HL-60 (cell line): ENCODE data around the gene THAP7.
A peak's percentile ranks its signal among the peaks of the same experiment; 100 is the strongest.

Source experiments
- DNase-seq, 2 experiments: peaks; one replicate each; pipeline ENCODE4 v3.0.0-alpha.2; 2010 to 2020; ENCODE audit warnings: low read depth in 1 of 2, low spot score in 1 of 2
- H3K27ac ChIP-seq: fragments of 250-450 bp; sonication (Bioruptor Pico); replicated peaks from 2 replicates; pipeline ENCODE4 v1.5.1; 2020; ENCODE audit warnings: mild to moderate bottlenecking, moderate library complexity
- H3K27me3 ChIP-seq: fragments of 250-450 bp; sonication (Bioruptor Pico); 2 replicates; pipeline ENCODE4 v1.5.1; 2021; ENCODE audit warnings: mild to moderate bottlenecking, moderate library complexity; ENCODE audit not compliant: insufficient read depth, poor library complexity, severe bottlenecking
- H3K4me3 ChIP-seq: replicated peaks from 2 replicates; pipeline ENCODE4 v1.5.1; 2011; ENCODE audit warnings: mild to moderate bottlenecking, control low read depth, low read length; ENCODE audit not compliant: insufficient read depth
- GABPA ChIP-seq: IDR thresholded peaks from 2 replicates; pipeline ENCODE4 v1.6.1; 2012; ENCODE audit warnings: low read depth
- POLR2AphosphoS5 ChIP-seq: IDR thresholded peaks from 2 replicates; pipeline ENCODE4 v1.6.1; 2012; ENCODE audit warnings: low read depth
- SPI1 ChIP-seq: IDR thresholded peaks from 2 replicates; pipeline ENCODE4 v1.6.1; 2012; ENCODE audit warnings: low read depth, mild to moderate bottlenecking, borderline replicate concordance
- TF ChIP-seq, protein P1 (sequence below): IDR thresholded peaks from 2 replicates; pipeline ENCODE4 v1.6.1; 2012; ENCODE audit warnings: low read depth; ENCODE audit not compliant: insufficient replicate concordance
- TF ChIP-seq, protein P2 (sequence below): IDR thresholded peaks from one replicate; pipeline ENCODE4 v1.5.1; 2011; ENCODE audit warnings: low read length, control low read depth, inconsistent platforms; ENCODE audit not compliant: insufficient read depth

THAP7 gene

DNA sequence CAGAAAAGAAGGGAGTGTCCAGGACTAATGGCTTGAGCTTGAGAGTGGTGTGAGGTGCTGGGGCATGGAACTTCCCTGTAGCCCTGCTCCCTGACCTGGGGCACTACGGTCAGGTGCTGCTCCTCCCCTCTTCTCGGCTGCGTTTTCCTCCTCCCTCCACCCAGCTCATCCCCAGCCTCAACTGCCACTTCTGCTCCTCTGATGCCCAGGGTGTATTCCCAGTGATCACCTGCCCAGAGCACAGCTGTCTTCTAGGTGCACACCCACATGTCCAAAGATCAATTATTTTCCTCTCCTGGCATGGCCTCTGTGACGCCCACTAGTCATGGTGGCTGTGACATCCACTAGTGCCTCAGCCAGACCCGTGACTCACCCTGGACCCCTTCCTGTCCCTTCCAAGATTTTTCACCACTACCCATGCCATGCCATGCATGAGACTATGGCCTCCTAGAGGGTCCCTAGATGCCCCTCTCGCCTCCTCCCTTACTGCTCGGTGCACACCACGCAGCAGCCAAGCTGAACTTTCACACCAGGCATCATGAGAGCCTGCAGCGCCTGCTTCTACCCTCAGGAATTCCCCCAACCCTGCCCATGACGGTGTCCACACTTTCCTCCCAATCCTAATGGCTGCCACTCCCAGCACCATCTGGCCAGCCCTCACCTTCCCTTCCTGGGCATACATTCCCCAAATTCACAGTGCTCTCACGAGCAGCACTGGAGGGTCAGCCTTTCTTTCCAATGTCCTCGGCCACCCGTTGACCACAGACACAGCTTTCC, 14.9 kb upstream of the THAP7 start:
- no peak overlapping the region for H3K4me3 ChIP-seq
- TF ChIP-seq, protein P1, sequence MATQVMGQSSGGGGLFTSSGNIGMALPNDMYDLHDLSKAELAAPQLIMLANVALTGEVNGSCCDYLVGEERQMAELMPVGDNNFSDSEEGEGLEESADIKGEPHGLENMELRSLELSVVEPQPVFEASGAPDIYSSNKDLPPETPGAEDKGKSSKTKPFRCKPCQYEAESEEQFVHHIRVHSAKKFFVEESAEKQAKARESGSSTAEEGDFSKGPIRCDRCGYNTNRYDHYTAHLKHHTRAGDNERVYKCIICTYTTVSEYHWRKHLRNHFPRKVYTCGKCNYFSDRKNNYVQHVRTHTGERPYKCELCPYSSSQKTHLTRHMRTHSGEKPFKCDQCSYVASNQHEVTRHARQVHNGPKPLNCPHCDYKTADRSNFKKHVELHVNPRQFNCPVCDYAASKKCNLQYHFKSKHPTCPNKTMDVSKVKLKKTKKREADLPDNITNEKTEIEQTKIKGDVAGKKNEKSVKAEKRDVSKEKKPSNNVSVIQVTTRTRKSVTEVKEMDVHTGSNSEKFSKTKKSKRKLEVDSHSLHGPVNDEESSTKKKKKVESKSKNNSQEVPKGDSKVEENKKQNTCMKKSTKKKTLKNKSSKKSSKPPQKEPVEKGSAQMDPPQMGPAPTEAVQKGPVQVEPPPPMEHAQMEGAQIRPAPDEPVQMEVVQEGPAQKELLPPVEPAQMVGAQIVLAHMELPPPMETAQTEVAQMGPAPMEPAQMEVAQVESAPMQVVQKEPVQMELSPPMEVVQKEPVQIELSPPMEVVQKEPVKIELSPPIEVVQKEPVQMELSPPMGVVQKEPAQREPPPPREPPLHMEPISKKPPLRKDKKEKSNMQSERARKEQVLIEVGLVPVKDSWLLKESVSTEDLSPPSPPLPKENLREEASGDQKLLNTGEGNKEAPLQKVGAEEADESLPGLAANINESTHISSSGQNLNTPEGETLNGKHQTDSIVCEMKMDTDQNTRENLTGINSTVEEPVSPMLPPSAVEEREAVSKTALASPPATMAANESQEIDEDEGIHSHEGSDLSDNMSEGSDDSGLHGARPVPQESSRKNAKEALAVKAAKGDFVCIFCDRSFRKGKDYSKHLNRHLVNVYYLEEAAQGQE = no peak
- TF ChIP-seq GABPA (no peak), POLR2AphosphoS5 (no peak), SPI1 (no peak)
- TF ChIP-seq, protein P2, sequence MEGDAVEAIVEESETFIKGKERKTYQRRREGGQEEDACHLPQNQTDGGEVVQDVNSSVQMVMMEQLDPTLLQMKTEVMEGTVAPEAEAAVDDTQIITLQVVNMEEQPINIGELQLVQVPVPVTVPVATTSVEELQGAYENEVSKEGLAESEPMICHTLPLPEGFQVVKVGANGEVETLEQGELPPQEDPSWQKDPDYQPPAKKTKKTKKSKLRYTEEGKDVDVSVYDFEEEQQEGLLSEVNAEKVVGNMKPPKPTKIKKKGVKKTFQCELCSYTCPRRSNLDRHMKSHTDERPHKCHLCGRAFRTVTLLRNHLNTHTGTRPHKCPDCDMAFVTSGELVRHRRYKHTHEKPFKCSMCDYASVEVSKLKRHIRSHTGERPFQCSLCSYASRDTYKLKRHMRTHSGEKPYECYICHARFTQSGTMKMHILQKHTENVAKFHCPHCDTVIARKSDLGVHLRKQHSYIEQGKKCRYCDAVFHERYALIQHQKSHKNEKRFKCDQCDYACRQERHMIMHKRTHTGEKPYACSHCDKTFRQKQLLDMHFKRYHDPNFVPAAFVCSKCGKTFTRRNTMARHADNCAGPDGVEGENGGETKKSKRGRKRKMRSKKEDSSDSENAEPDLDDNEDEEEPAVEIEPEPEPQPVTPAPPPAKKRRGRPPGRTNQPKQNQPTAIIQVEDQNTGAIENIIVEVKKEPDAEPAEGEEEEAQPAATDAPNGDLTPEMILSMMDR = no peak
- H3K27me3 ChIP-seq = peaks cover 24% of the 10 kb centered on the region

DNA sequence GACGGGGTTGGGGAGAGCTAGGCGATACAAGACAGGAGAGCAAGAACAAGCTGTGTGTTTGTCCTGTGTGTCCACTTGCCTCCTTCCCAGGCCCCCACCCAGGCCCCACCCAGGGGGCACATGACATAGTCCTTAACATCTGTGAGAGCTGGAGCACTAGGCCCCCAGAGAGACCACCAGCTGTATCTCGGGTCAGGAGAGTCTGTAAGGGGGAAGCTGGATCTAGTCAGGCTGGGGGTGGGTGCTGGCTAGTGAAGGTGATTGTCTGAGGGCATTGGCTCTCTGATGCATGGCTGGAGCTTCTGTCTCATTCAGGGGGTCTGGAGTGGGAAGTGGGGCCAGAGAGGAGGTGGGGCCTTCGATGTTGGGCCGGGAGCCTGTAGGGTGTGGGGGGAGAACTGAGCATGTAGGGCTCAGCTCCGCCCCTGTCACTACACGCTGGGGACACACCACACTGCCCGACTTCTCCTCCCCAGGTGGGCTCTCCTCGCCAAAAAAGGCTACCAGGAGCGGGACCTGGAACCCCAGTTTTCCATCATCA, 13.6 kb upstream of the THAP7 start:
- Histone ChIP-seq H3K27ac (no peak overlapping the region), H3K27me3 (peaks cover 24% of the 10 kb centered on the region), H3K4me3 (no peak overlapping the region)
- DNase-seq = no peak
- TF ChIP-seq GABPA (no peak), POLR2AphosphoS5 (no peak), SPI1 (no peak)
- TF ChIP-seq, protein P2 = no peak
- TF ChIP-seq, protein P1 = no peak

More for the DNA sequence above, 14.9 kb upstream of the THAP7 start:
- no peak overlapping the region for H3K27ac ChIP-seq
- no peak for DNase-seq

DNA sequence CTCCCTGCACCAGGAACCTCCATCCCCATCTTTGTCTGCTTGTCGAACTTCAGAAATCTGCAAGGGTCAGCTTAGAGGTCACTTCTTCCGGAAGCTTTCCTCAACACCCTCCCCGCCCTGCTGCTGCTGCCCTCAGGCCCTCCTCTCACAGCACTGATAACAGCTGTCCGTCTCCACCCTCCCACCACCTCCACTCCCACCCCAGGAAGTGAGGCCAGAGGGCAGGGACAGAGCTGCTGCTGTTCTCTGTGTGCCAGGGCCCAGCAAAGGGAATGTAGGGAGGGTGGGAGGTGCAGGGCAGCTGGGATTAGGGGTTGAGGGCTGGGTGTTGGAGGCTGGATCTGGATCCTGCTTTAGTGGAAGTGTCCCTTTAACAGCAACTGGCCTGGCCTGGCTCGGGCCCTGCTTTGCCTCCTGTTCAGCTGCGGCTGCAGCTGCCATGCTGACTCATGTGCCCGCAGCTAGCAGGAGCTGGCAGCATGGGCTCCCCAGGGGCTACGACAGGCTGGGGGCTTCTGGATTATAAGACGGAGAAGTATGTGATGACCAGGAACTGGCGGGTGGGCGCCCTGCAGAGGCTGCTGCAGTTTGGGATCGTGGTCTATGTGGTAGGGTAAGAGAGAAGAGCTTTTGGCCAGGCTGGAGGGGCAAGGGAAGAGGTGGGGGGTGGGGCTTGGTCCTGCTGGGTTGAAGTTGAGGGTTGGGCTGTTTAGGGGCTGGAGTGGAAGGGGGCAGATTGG, 13.0 kb upstream of the THAP7 start, which contains the start of gene P2RX6:
Gene P2RX6 (plus strand): TSS at position 440 of the 740 bp plus-strand sequence. CDS start 10 bp downstream, at position 450.
- Histone ChIP-seq H3K4me3 (peak within 1 kb of the TSS; percentile 25), H3K27ac (no peak within 1 kb of the TSS), H3K27me3 (peaks cover 24% of the 10 kb centered on the region)
- TF ChIP-seq GABPA (no peak), SPI1 (no peak)
- DNase-seq = no peak

DNA sequence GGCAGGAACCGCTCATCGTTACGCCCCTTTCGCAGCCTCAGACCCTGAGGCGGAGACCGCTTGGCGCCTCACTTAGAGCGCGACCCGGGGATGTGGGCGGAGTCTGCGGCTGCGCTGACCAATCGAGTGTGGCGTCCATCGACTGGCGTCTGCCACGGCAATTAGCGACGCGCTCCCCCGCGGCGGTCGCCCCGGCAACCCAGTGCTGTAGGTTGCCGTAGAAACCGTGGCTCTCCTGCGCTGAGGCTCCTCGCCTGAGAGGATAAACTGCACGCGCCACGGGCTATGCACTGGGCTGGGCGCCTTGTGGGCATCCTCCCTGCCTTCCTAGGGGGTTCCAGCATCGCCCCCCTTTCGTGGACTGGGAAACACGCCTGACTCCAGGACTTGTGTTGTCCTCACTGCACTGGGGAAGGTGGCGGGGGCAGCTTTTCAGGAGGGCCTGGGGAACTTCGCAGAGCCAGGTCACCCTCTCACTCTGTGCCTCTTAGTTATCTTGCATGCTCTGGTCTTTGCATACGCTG, 12.3 kb upstream of the THAP7 start:
- peak; percentile 40 to 81 for DNase-seq
- TF ChIP-seq POLR2AphosphoS5 (no peak), SPI1 (no peak), GABPA (no peak)
- TF ChIP-seq, protein P2 = no peak
- TF ChIP-seq, protein P1 = no peak
- no peak overlapping the region for H3K27ac ChIP-seq
- H3K27me3 ChIP-seq = peaks cover 24% of the 10 kb centered on the region
- H3K4me3 ChIP-seq = peak overlapping the region; percentile 25
